IMR-90 (cell line): ENCODE data around the gene ESYT3. TPM values are rescaled to one million over a fixed set of nuclear protein-coding genes. Genes with fewer than 3 reads are reported as not detected.
"Not testable (repeated sequence)": the region's sequence is repeated elsewhere in the genome, so short reads cannot be mapped to it uniquely, and the experiment has no call there.

Experiments used
- ATAC-seq: fragments of 200-7000 bp; cut with Tn5 transposase; 2 replicates; pipeline ENCODE4 v1.9.1; 2020; ENCODE audit warnings: low read depth, mild to moderate bottlenecking, moderate library complexity
- BruUV-seq: library from RNA; stranded (reverse); fragments of 400-500 nt; replicated peaks from 2 replicates; lab custom pipeline; 2021; lab: Mats Ljungman, UMichigan
- CTCF ChIA-PET: fragments of 300-600 bp; formaldehyde crosslinking; extraction: SDS; loops from one replicate; lab custom pipeline; 2021; ENCODE audit warnings: antibody characterized with exemption; lab: Yijun Ruan, JAX
- POLR2A ChIA-PET: fragments of 300-600 bp; sonication (Branson Sonifier 250); formaldehyde crosslinking; loops from one replicate; lab custom pipeline; 2022; ENCODE audit warnings: antibody characterized with exemption; ENCODE audit not compliant: unreplicated experiment; lab: Charles Lee
- DNase-seq: peaks from one replicate; pipeline ENCODE4 v3.0.0; 2013
- H2AFZ ChIP-seq: replicated peaks from 2 replicates; pipeline ENCODE3; 2013; ENCODE audit warnings: low read length, mild to moderate bottlenecking; ENCODE audit not compliant: poor library complexity
- H2AK5ac ChIP-seq: 2 replicates; pipeline ENCODE4 v1.6.1; 2013; ENCODE audit warnings: low read depth, low read length, inconsistent platforms
- H2AK9ac ChIP-seq: replicated peaks from 2 replicates; pipeline ENCODE3; 2013; ENCODE audit warnings: mild to moderate bottlenecking, low read depth, low read length, moderate library complexity; ENCODE audit not compliant: poor library complexity
- H2BK120ac ChIP-seq: 2 replicates; pipeline ENCODE4 v1.6.1; 2013; ENCODE audit warnings: low read depth, low read length, inconsistent platforms
- H2BK15ac ChIP-seq: 3 replicates; pipeline ENCODE4 v1.6.1; 2013; ENCODE audit warnings: low read depth, low read length, inconsistent platforms
- H2BK20ac ChIP-seq: 2 replicates; pipeline ENCODE4 v1.6.1; 2013; ENCODE audit warnings: low read depth, mild to moderate bottlenecking, inconsistent platforms, low read length, moderate library complexity
- H2BK5ac ChIP-seq: 2 replicates; pipeline ENCODE4 v1.6.1; 2013; ENCODE audit warnings: mild to moderate bottlenecking, low read depth, low read length, inconsistent platforms; ENCODE audit not compliant: poor library complexity, severe bottlenecking
- H3K14ac ChIP-seq: replicated peaks from 2 replicates; pipeline ENCODE4 v1.6.1; 2013; ENCODE audit warnings: low read depth, low read length, inconsistent platforms
- H3K18ac ChIP-seq: 2 replicates; pipeline ENCODE4 v1.6.1; 2013; ENCODE audit warnings: low read depth, low read length, control low read depth
- H3K23ac ChIP-seq: 2 replicates; pipeline ENCODE4 v1.6.1; 2013; ENCODE audit warnings: low read depth, low read length, inconsistent platforms
- H3K27ac ChIP-seq: 2 replicates; pipeline ENCODE4 v1.5.1; 2013; ENCODE audit warnings: mild to moderate bottlenecking, control low read depth, low read length; ENCODE audit not compliant: insufficient read depth
- H3K27me3 ChIP-seq: 2 replicates; pipeline ENCODE4 v1.6.1; 2013; ENCODE audit warnings: low read length; ENCODE audit not compliant: control insufficient read depth, insufficient read depth
- H3K36me3 ChIP-seq: 2 replicates; pipeline ENCODE4 v1.6.1; 2013; ENCODE audit warnings: low read length, mixed read lengths; ENCODE audit not compliant: control insufficient read depth, insufficient read depth
- H3K4ac ChIP-seq: 2 replicates; pipeline ENCODE4 v1.6.1; 2013; ENCODE audit warnings: low read depth, low read length, inconsistent platforms
- H3K4me1 ChIP-seq: 2 replicates; pipeline ENCODE4 v1.6.1; 2013; ENCODE audit warnings: low read length, mixed read lengths; ENCODE audit not compliant: control insufficient read depth, insufficient read depth
- H3K4me2 ChIP-seq: 2 replicates; pipeline ENCODE4 v1.6.1; 2013; ENCODE audit warnings: low read depth, mild to moderate bottlenecking, control low read depth, low read length, moderate library complexity
- H3K4me3 ChIP-seq: 2 replicates; pipeline ENCODE4 v1.5.1; 2013; ENCODE audit warnings: low read depth, mild to moderate bottlenecking, control low read depth, low read length, moderate library complexity; ENCODE audit not compliant: insufficient read depth
- H3K56ac ChIP-seq: 2 replicates; pipeline ENCODE4 v1.6.1; 2013; ENCODE audit warnings: low read length, inconsistent platforms; ENCODE audit not compliant: insufficient read depth; ENCODE audit errors: extremely low read depth
- H3K79me1 ChIP-seq, 2 experiments: 2 replicates each; pipeline ENCODE4 v1.6.1; 2013; ENCODE audit warnings: low read length in 2 of 2, inconsistent platforms in 1 of 2, low read depth in 1 of 2
- H3K9ac ChIP-seq: 2 replicates; pipeline ENCODE4 v1.6.1; 2013; ENCODE audit warnings: low read depth, low read length, control low read depth
- H3K9me1 ChIP-seq: 2 replicates; pipeline ENCODE4 v1.6.1; 2013; ENCODE audit warnings: low read length, inconsistent platforms; ENCODE audit not compliant: insufficient read depth
- H3K9me3 ChIP-seq: 2 replicates; pipeline ENCODE4 v1.6.1; 2013; ENCODE audit warnings: low read length; ENCODE audit not compliant: control insufficient read depth, insufficient read depth
- H4K20me1 ChIP-seq: 2 replicates; pipeline ENCODE4 v1.6.1; 2013; ENCODE audit warnings: low read length, inconsistent platforms; ENCODE audit not compliant: insufficient read depth
- H4K5ac ChIP-seq: 2 replicates; pipeline ENCODE4 v1.6.1; 2013; ENCODE audit warnings: mild to moderate bottlenecking, low read depth, low read length, control low read depth
- H4K8ac ChIP-seq, 2 experiments: 2 replicates each; pipeline ENCODE4 v1.6.1; 2013; ENCODE audit warnings: low read depth in 2 of 2, low read length in 2 of 2, control low read depth in 1 of 2, inconsistent platforms in 1 of 2
- H4K91ac ChIP-seq: 2 replicates; pipeline ENCODE4 v1.6.1; 2013; ENCODE audit warnings: low read depth, low read length, inconsistent platforms; ENCODE audit not compliant: insufficient read depth
- CEBPB ChIP-seq: IDR thresholded peaks from 2 replicates; pipeline ENCODE4 v1.6.1; 2012; ENCODE audit warnings: low read depth, low read length, improper control_type of control experiment
- CTCF ChIP-seq: conservative IDR thresholded peaks from 2 replicates; pipeline ENCODE4 v1.5.1; 2012; ENCODE audit warnings: mild to moderate bottlenecking, low read depth, low read length, improper control_type of control experiment
- FOS ChIP-seq: fragments of 150-350 bp; IDR thresholded peaks from 2 replicates; pipeline ENCODE4 v1.6.1; 2016; ENCODE audit warnings: low read depth, low read length
- MAZ ChIP-seq: IDR thresholded peaks from 2 replicates; pipeline ENCODE4 v1.6.1; 2012; ENCODE audit warnings: low read depth, mild to moderate bottlenecking, low read length, improper control_type of control experiment, moderate library complexity, borderline replicate concordance
- RAD21 ChIP-seq: IDR thresholded peaks from 2 replicates; pipeline ENCODE4 v1.6.1; 2012; ENCODE audit warnings: low read length, improper control_type of control experiment
- RFX5 ChIP-seq: IDR thresholded peaks from 2 replicates; pipeline ENCODE4 v1.8.0; 2012; ENCODE audit warnings: low read depth, mild to moderate bottlenecking, low read length, moderate library complexity
- SMC3 ChIP-seq: fragments of 150-350 bp; IDR thresholded peaks from 2 replicates; pipeline ENCODE4 v1.6.1; 2016; ENCODE audit warnings: low read depth, mild to moderate bottlenecking, antibody characterized with exemption, low read length, moderate library complexity
- WGBS, 2 experiments: methylation state at CpG; one replicate each; pipeline versions ENCODE4 v1.1.5 to v1.1.7; 2013; ENCODE audit warnings: missing lambda C conversion rate in 2 of 2; ENCODE audit not compliant: insufficient read length in 1 of 2; ENCODE audit errors: extremely low coverage in 2 of 2; 5-methylcytosine and 5-hydroxymethylcytosine counted together
- dilution Hi-C: fragments of 300-500 bp; cut with HindIII; formaldehyde crosslinking; loops from one replicate; pipeline ENCODE4 v1.14.3; 2018; ENCODE audit warnings: low sequenced_read_pairs; ENCODE audit not compliant: unreplicated experiment
- in situ Hi-C: fragments of 300-500 bp; cut with MboI; formaldehyde crosslinking; loops from 3 replicates; pipeline ENCODE4 v1.14.3; 2019; ENCODE audit warnings: low sequenced_read_pairs, inconsistent platforms, mixed read lengths
- intact Hi-C: fragments of 100-400 bp; cut with micrococcal nuclease; formaldehyde crosslinking; loops from 2 replicates; pipeline ENCODE4 v1.10.0; 2022
- polyA plus RNA-seq, 3 experiments: library from polyadenylated mRNA; depleted of rRNA; stranded (reverse); fragments of >200 nt; gene quantifications; 2 replicates each; pipeline ENCODE4 v1.2.3, GENCODE V29; 2012; ENCODE audit warnings: low replicate concordance in 1 of 3
- total RNA-seq: library from RNA; depleted of rRNA; stranded (reverse); fragments of >200 nt; gene quantifications from 2 replicates; pipeline ENCODE4 v1.2.3, GENCODE V29; 2012

The ESYT3 gene
- total and polyA plus RNA-seq, 2 of the 4 experiments (the other 2 are of a cell fraction), result under 0.01 to 0.02 TPM

- H3K27ac ChIP-seq, result no peak overlapping the region
- H4K8ac ChIP-seq, result no peak overlapping the region
- H3K9me3 ChIP-seq, result no peaks in the 10 kb centered on the region
- no TSS peak for BruUV-seq
- dilution Hi-C loops, result no loop called here
- POLR2A ChIA-PET, result no interaction called here
- no peak overlapping the region for H2BK5ac ChIP-seq
- no peaks in the 10 kb centered on the region for H3K9me1 ChIP-seq
- no peak overlapping the region for H4K91ac ChIP-seq
- no peak overlapping the region for H4K5ac ChIP-seq
- no peak overlapping the region for H2BK20ac ChIP-seq
- H3K4me3 ChIP-seq, result no peak overlapping the region
- H4K20me1 ChIP-seq, result no peaks in the 10 kb centered on the region
- no peak overlapping the region for H3K23ac ChIP-seq
- DNase-seq (peak; percentile 46), ATAC-seq (peak; percentile 79)
- H2BK15ac ChIP-seq, result no peak overlapping the region
- no peak overlapping the region for H2AK9ac ChIP-seq
- H3K79me1 ChIP-seq, result no peaks in the 10 kb centered on the region
- no peak overlapping the region for H2AK5ac ChIP-seq
- H3K9ac ChIP-seq, result no peak overlapping the region
- no peak overlapping the region for H3K4me2 ChIP-seq
- no peaks in the 10 kb centered on the region for H3K36me3 ChIP-seq
- H3K14ac ChIP-seq, result no peak overlapping the region
- no peaks in the 10 kb centered on the region for H3K4me1 ChIP-seq
- intact Hi-C loops, result loop anchor here (1.0 to 5.0 kb wide), 3 partner anchors 114 to 443 kb away; no protein-coding TSS in a partner anchor
- peak overlapping the region; percentile 69 for H2AFZ ChIP-seq
- no peaks in the 10 kb centered on the region for H3K27me3 ChIP-seq
- TF ChIP-seq CEBPB, result no peak
- TF ChIP-seq RFX5, result no peak
- peak; percentile 72 for TF ChIP-seq RAD21
- TF ChIP-seq SMC3, result peak; percentile 55
- no peak for TF ChIP-seq FOS
- TF ChIP-seq MAZ, result no peak
- TF ChIP-seq CTCF, result peak; percentile 70
- H2BK120ac ChIP-seq, result no peak overlapping the region
- H3K18ac ChIP-seq, result no peak overlapping the region
- no CpG with 5 or more reads among the region's 4 CpGs for WGBS, 2 experiments
- in situ Hi-C loops, result no loop called here
- CTCF ChIA-PET, result interaction anchor here (0.5 to 1.8 kb wide), 20 partner anchors 8 to 444 kb away, joined by 3 to 12 read pairs (median 3); partner anchors contain the start of gene CEP70
- H3K4ac ChIP-seq, result no peak overlapping the region
- no peak overlapping the region for H3K56ac ChIP-seq
Observed at GRCh38 chr3:138479438-138479863, 45.0 kb downstream of the ESYT3 start.

GRCh38 chr3:138484672-138485071, 50.3 kb downstream of the ESYT3 start:
- in situ Hi-C loops, H4K91ac ChIP-seq, H3K9me3 ChIP-seq, H3K9ac ChIP-seq, H3K4me3 ChIP-seq, H3K14ac ChIP-seq, H2BK5ac ChIP-seq, H3K4me2 ChIP-seq, H3K56ac ChIP-seq, H3K23ac ChIP-seq, H4K5ac ChIP-seq, H4K8ac ChIP-seq, H3K36me3 ChIP-seq, ATAC-seq, POLR2A ChIA-PET, H2BK120ac ChIP-seq, H3K27me3 ChIP-seq, BruUV-seq, H2AFZ ChIP-seq, H3K18ac ChIP-seq, H2BK20ac ChIP-seq, H3K4me1 ChIP-seq, H2BK15ac ChIP-seq, H2AK5ac ChIP-seq, H3K9me1 ChIP-seq, dilution Hi-C loops, CTCF ChIA-PET, H2AK9ac ChIP-seq, intact Hi-C loops, H3K4ac ChIP-seq, DNase-seq, H3K27ac ChIP-seq, H4K20me1 ChIP-seq, H3K79me1 ChIP-seq: not testable (repeated sequence)
- 93% methylated on average over 3 of the region's 17 CpGs; no CpG with 5 or more reads in 1 of the 2 experiments for WGBS, 2 experiments
